HG02938 (cell line): Measurements from ENCODE around the gene C2CD2.

ENCODE experiments used
- ATAC-seq: cut with Tn5 transposase; IDR thresholded peaks from one replicate; pipeline ENCODE4 v1.9.1; 2021; ENCODE audit warnings: mild to moderate bottlenecking, moderate library complexity; ENCODE audit not compliant: unreplicated experiment

The C2CD2 gene

GRCh38 chr21:41975391-41976272 lies 21.8 kb upstream of the C2CD2 start:
- ATAC-seq, result no peak

GRCh38 chr21:41974752-41975053 lies 20.9 kb upstream of the C2CD2 start:
- no peak for ATAC-seq

- no peak for ATAC-seq
These were observed 20.3 kb upstream of the C2CD2 start for GRCh38 chr21:41973861-41974751.

GRCh38 chr21:41973427-41973831 lies 19.6 kb upstream of the C2CD2 start:
- no peak for ATAC-seq

GRCh38 chr21:41972511-41973205 lies 18.8 kb upstream of the C2CD2 start:
- no peak for ATAC-seq

GRCh38 chr21:41971891-41972290 lies 18.1 kb upstream of the C2CD2 start:
- no peak for ATAC-seq

- no peak for ATAC-seq
These were observed 17.2 kb upstream of the C2CD2 start for GRCh38 chr21:41970751-41971653.

GRCh38 chr21:41970106-41970391 lies 16.2 kb upstream of the C2CD2 start:
- ATAC-seq, result no peak

- ATAC-seq, result no peak
These were observed 13.9 kb upstream of the C2CD2 start for GRCh38 chr21:41967708-41968107.

GRCh38 chr21:41966872-41967621 lies 13.2 kb upstream of the C2CD2 start:
- ATAC-seq, result no peak

- ATAC-seq, result no peak
These were observed 12.4 kb upstream of the C2CD2 start for GRCh38 chr21:41966041-41966833.

GRCh38 chr21:41965461-41966013 lies 11.7 kb upstream of the C2CD2 start:
- ATAC-seq, result no peak

GRCh38 chr21:41965045-41965444 lies 11.2 kb upstream of the C2CD2 start:
- ATAC-seq, result no peak

- ATAC-seq, result no peak
These were observed 10.4 kb upstream of the C2CD2 start for GRCh38 chr21:41964171-41964570.

- ATAC-seq, result no peak
These were observed 8.7 kb upstream of the C2CD2 start for GRCh38 chr21:41962425-41962966.

GRCh38 chr21:41961753-41962152 lies 7.9 kb upstream of the C2CD2 start:
- no peak for ATAC-seq

GRCh38 chr21:41961282-41961701 lies 7.5 kb upstream of the C2CD2 start:
- ATAC-seq, result no peak

GRCh38 chr21:41960386-41960785 lies 6.6 kb upstream of the C2CD2 start:
- no peak for ATAC-seq
